GM12874 (cell line): ENCODE data around the gene RNF157.

Experiments
- CTCF ChIP-seq: IDR thresholded peaks from 2 replicates; pipeline ENCODE4 v1.5.1; 2011; ENCODE audit warnings: low read depth, mild to moderate bottlenecking, control low read depth, low read length, moderate library complexity; ENCODE audit not compliant: insufficient read depth

Gene RNF157

GRCh38 chr17:76148015-76148326, 92.3 kb downstream of the RNF157 start:
- TF ChIP-seq CTCF = no peak

GRCh38 chr17:76147211-76148014, 92.9 kb downstream of the RNF157 start:
- no peak for TF ChIP-seq CTCF

GRCh38 chr17:76146053-76146851, 94.0 kb downstream of the RNF157 start:
- no peak for TF ChIP-seq CTCF

- TF ChIP-seq CTCF = no peak
Observed at GRCh38 chr17:76145231-76146052, 94.9 kb downstream of the RNF157 start.

- no peak for TF ChIP-seq CTCF
Observed at GRCh38 chr17:76142585-76143041, 97.7 kb downstream of the RNF157 start.

GRCh38 chr17:76142039-76142584, 98.2 kb downstream of the RNF157 start:
- no peak for TF ChIP-seq CTCF
